GM19372 (cell line): ENCODE data around the gene SPAG16.

ENCODE experiments used
- ATAC-seq: cut with Tn5 transposase; IDR thresholded peaks from one replicate; pipeline ENCODE4 v1.9.1; 2021; ENCODE audit warnings: mild to moderate bottlenecking, low read depth, moderate library complexity; ENCODE audit not compliant: unreplicated experiment

The SPAG16 gene

GRCh38 chr2:214320211-214320610, 1035.9 kb downstream of the SPAG16 start:
- no peak for ATAC-seq

- no peak for ATAC-seq
Observed at GRCh38 chr2:214322662-214323061, 1038.4 kb downstream of the SPAG16 start.

GRCh38 chr2:214325404-214325803, 1041.1 kb downstream of the SPAG16 start:
- no peak for ATAC-seq

DNA sequence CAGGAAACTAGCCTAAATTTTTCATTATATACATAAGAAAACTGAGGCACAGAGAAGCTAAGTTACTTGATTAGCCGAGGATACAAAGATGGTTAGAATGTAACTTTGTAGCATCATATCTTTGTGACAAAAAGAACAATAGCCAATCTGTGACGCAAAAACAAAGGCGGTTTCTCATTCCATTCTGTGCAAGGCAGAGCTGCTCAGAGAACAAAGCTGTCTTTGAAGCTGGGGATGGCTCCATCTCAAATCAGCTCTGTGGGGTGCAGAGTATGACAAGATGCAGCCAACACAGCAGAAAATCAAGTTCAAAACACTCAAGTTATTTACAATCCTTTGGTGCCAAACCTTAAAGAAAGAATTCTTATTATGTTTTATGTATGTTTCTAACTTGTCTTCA, 1044.7 kb downstream of the SPAG16 start:
- no peak for ATAC-seq

GRCh38 chr2:214341646-214342045, 1057.4 kb downstream of the SPAG16 start:
- ATAC-seq = no peak

GRCh38 chr2:214358506-214358905, 1074.2 kb downstream of the SPAG16 start:
- ATAC-seq = no peak

DNA sequence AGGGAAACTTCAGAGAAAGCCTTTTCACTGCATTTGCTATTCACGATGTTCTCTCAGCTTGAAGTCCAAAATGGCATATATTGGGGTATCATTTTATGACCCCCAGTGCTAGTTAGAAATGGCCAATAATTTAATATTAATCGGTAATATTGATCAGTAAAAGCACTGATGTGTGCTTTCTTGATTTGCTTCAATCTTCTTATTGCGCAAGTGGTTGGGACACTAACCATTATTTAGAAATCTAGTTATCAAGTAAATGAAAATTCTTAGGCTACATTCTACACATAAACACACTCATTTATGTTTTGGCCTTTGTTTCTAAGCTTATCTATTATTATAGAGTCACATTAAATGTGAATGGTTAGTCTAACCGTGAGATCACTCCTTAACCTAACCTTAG, 1076.9 kb downstream of the SPAG16 start:
- ATAC-seq = no peak

DNA sequence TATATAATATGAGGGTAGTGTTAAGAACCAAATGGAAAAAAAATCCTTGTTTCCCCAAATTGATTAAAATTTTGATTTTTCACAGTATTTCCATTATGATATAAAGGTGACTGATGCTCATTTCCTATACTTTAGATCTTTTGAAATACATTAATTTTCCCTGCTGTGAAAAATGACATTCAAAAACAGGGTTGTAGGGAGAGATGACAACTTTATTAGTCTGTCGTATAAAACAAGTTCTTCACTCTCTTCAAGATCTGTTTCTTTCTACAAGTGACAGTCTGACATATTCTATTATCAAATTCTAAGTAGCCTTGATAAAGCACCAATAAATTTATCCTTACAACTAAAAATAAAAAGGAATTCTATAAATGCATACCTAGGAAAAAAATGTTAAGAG, 1081.3 kb downstream of the SPAG16 start:
- no peak for ATAC-seq

GRCh38 chr2:214367171-214367570, 1082.9 kb downstream of the SPAG16 start:
- no peak for ATAC-seq

DNA sequence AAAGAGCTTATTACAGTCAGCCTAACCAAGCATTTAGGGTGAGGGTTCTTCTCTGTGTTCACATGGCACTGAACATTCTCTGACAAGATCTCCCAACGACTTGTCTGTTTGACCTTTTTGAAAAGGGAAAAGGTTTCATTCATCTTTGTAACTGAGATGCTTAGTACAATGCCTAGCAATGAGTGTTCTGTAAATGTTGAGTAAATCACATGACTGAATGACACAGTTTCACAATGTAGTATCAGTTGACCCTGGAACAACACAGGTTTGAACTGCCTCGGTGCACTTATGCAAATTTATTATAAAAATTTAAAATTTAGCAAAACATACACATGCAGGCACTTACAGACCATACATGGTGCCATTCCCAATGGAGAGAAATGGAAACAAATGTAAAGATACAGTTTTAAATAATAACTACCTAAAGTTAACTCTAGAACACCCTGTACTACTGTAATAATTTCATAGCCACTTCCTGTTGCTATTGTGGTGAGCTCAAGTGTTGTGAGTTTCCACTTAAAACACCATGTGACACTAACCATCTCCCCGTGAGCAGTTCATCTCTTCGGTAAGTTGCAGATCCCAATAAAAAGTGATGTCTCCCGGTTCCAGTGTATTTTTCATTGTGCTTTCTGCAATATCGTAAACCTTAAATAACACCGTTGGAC, 1092.5 kb downstream of the SPAG16 start:
- ATAC-seq = no peak

- ATAC-seq = no peak
Observed at GRCh38 chr2:214377286-214377624, 1093.0 kb downstream of the SPAG16 start.

GRCh38 chr2:214378455-214379103, 1094.3 kb downstream of the SPAG16 start:
- ATAC-seq = no peak

- no peak for ATAC-seq
Observed at GRCh38 chr2:214379227-214379626, 1095.0 kb downstream of the SPAG16 start.

DNA sequence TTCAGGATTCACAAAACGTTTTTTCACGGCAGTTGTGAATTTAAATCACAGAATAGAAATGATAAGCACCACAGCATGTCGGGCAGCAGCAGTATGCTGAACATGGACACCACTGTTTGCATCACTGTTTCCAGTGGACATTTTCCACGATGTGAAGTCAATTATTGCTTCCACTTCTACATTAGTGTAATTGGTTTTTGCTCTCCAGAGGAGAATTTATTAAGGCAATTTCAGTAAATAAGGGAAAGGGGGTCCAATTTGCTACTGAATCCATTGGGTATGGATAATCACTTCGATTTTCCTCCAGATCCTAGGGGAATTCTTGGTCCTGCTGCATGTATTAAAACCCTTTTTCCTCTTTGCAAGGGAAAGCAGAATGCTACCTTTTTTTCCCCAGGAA, 1096.4 kb downstream of the SPAG16 start:
- ATAC-seq = no peak

DNA sequence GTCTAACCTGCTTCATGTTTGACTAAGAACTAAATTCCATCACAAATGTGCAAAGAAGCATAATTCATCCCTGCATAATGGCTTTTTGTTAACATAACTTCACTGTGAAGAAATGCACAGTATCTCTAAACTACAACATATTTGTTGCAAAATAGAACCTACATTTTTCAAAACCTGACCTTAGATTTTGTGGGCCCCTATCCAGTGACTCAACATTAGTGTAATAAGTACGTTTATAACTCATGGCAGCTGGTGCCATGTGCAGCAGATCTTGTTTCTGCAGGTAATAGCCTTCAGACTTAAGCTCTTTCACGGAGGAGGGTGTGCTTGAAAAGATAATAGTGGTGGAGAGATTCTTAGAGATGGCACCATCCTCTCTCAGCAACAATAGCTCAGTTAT, 1098.0 kb downstream of the SPAG16 start:
- no peak for ATAC-seq

DNA sequence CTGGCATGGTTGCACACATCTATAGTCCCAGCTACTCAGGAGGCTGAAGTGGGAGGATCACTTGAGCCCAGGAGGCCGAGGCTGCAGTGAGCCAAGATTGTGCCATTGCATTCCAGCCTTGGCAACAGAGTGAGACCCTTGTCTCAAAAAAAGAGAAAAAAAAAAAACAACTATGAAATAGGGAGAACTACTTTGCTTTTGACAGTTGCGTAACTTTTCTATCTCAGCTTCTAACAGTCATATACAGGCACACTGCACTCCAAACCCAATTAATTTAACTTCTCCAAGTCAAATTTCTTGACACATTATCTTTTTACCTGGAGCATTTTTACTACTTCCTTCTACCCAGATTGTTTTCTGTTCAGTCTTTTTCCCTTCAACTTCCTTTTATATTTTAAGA, 1102.5 kb downstream of the SPAG16 start:
- no peak for ATAC-seq

DNA sequence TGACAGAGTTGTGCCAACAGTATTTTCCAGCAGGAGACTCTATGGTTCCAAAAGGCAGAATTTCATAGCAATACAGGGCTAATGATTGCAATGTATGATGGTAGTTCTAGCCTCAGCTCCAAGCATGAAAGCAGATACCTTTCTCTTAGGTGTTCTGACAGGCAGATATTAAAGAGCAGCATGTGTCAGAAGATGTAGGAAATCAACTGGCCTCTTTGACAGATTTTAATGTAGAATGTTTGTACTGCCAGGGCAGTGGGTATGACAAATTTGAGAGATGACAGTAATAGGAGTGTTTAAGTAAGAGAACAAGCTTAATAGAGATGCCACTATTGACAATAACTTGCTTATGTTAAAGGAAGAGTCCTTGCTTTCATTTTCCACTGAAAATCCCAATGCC, 1105.1 kb downstream of the SPAG16 start:
- ATAC-seq = no peak

DNA sequence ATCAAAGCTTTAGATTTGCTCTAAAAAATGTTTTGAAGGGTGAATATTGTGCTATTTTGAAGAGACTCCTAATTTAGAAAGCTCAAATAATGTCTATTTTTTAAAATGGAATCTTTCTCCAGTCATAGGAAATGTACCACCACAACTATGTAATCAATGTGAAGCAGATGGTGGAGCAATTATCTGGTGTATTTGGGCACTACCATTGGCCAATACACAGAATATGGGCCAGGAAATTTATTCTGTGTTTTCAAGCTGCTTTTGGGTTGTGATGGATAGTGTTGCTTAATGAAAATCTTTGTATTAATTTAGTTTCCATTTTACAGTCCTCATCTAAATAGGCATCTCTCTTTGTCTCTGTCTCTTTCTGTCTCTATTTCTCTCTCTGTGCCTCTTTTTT, 1109.5 kb downstream of the SPAG16 start:
- ATAC-seq = no peak

- ATAC-seq = no peak
Observed at GRCh38 chr2:214395040-214395439, 1110.8 kb downstream of the SPAG16 start.

- no peak for ATAC-seq
Observed at GRCh38 chr2:214401580-214401979, 1117.3 kb downstream of the SPAG16 start.

GRCh38 chr2:214410128-214410775, 1126.0 kb downstream of the SPAG16 start:
- ATAC-seq = no peak

GRCh38 chr2:214410918-214411554, 1126.8 kb downstream of the SPAG16 start, which contains the start of gene VWC2L:
Gene VWC2L, plus strand, starts transcription at chr2:214411054. Its CDS starts 3,140 bp downstream, at chr2:214414194.
- ATAC-seq = peak; percentile 51
